ENCODE data around the gene SLC5A3. TPM values are rescaled to one million over a fixed set of nuclear protein-coding genes. Genes with fewer than 3 reads are reported as not detected.

Gene SLC5A3
- total RNA-seq, 1 experiment from 2014 or later, result 29.4 TPM

DNA sequence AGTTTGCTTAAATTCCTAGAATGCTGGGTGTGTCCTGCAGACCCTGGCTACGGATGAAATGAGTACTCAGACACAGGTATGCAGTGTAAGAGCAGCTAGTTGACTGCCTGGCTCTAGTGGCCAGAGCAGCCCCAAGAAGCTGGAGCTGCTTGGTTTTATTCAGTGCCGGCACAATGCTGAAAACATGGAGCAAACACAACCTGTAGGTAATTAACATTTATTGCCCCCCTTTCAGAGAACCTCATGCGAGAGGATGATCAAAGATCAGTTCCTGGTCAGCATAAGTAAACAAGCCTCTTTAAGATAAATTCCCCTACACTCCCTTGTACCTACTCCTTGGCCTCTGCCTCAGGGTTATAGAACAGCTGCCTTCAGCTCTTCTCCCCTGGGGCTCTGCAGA lies 43.2 kb downstream of the SLC5A3 start:
- in situ Hi-C loops (cut with HindIII; ENCODE audit: low pct_unique_long_range_greater_than_20kb, low sequenced_read_pairs), result no loop called here
- ChIA-PET CTCF (no interaction called here), POLR2A (no interaction called here)
- no peaks in the 10 kb centered on the region for H3K9me3 ChIP-seq (ENCODE audit: control insufficient read depth, insufficient read depth, low read depth, low read length)
- no peak for TF ChIP-seq TCF7L2 (IDR thresholded peaks at IDR 0.05; ENCODE audit: low read depth, low read length)
- no peak for TF ChIP-seq REST (IDR thresholded peaks at IDR 0.05; ENCODE audit: insufficient read depth in 1 of 2, low read depth in 2 of 2, low read length in 1 of 2)
- TF ChIP-seq, protein P1, sequence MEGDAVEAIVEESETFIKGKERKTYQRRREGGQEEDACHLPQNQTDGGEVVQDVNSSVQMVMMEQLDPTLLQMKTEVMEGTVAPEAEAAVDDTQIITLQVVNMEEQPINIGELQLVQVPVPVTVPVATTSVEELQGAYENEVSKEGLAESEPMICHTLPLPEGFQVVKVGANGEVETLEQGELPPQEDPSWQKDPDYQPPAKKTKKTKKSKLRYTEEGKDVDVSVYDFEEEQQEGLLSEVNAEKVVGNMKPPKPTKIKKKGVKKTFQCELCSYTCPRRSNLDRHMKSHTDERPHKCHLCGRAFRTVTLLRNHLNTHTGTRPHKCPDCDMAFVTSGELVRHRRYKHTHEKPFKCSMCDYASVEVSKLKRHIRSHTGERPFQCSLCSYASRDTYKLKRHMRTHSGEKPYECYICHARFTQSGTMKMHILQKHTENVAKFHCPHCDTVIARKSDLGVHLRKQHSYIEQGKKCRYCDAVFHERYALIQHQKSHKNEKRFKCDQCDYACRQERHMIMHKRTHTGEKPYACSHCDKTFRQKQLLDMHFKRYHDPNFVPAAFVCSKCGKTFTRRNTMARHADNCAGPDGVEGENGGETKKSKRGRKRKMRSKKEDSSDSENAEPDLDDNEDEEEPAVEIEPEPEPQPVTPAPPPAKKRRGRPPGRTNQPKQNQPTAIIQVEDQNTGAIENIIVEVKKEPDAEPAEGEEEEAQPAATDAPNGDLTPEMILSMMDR (IDR thresholded peaks at IDR 0.05), result no peak
- no peak for TF ChIP-seq POLR2AphosphoS5 (IDR thresholded peaks at IDR 0.05; ENCODE audit: low read depth, low read length)
- no peak for TF ChIP-seq SIN3A (IDR thresholded peaks at IDR 0.05; ENCODE audit: borderline replicate concordance, insufficient read depth, low read depth, low read length)
- intact Hi-C loops (cut with micrococcal nuclease; ENCODE audit: unreplicated experiment), result no loop called here
- peaks cover 8% of the 10 kb centered on the region for H3K4me1 ChIP-seq (ENCODE audit: control insufficient read depth, insufficient read depth, low read length)
- H3K27ac ChIP-seq (ENCODE audit: low read length), result no peak overlapping the region
- no TSS peak for BruUV-seq (replicated peaks)
- no peak overlapping the region for H3K4me3 ChIP-seq (ENCODE audit: low read depth in 2 of 2, low read length in 2 of 2)
- no peak for ATAC-seq
- no peaks in the 10 kb centered on the region for H3K27me3 ChIP-seq (ENCODE audit: control insufficient read depth, insufficient read depth, low read length)
- no peaks in the 10 kb centered on the region; the same call in 1 of the 2 replicates for H3K36me3 ChIP-seq (ENCODE audit: control insufficient read depth, insufficient read depth, low read length)
- no peak for DNase-seq (ENCODE audit: low read depth, low spot score)

GRCh38 chr21:34120867-34121266 lies 47.5 kb downstream of the SLC5A3 start:
- Histone ChIP-seq H3K9me3 (ENCODE audit: control insufficient read depth, insufficient read depth, low read depth, low read length) (no peaks in the 10 kb centered on the region), H3K27ac (ENCODE audit: low read length) (no peak overlapping the region), H3K4me3 (ENCODE audit: low read depth in 2 of 2, low read length in 2 of 2) (no peak overlapping the region), H3K36me3 (ENCODE audit: control insufficient read depth, insufficient read depth, low read length) (no peaks in the 10 kb centered on the region; the same call in 1 of the 2 replicates), H3K27me3 (ENCODE audit: control insufficient read depth, insufficient read depth, low read length) (no peaks in the 10 kb centered on the region), H3K4me1 (ENCODE audit: control insufficient read depth, insufficient read depth, low read length) (peaks cover 6% of the 10 kb centered on the region)
- ATAC-seq, result no peak
- intact Hi-C loops (cut with micrococcal nuclease; ENCODE audit: unreplicated experiment) (no loop called here), in situ Hi-C loops (cut with HindIII; ENCODE audit: low pct_unique_long_range_greater_than_20kb, low sequenced_read_pairs) (no loop called here)
- POLR2A ChIA-PET, result no interaction called here
- no peak for DNase-seq (ENCODE audit: low read depth, low spot score)
- CTCF ChIA-PET, result no interaction called here
- no peak for TF ChIP-seq REST (IDR thresholded peaks at IDR 0.05; ENCODE audit: insufficient read depth in 1 of 2, low read depth in 2 of 2, low read length in 1 of 2)
- no peak for TF ChIP-seq POLR2AphosphoS5 (IDR thresholded peaks at IDR 0.05; ENCODE audit: low read depth, low read length)
- no peak for TF ChIP-seq TCF7L2 (IDR thresholded peaks at IDR 0.05; ENCODE audit: low read depth, low read length)
- TF ChIP-seq, protein P1 (IDR thresholded peaks at IDR 0.05), result no peak
- TF ChIP-seq SIN3A (IDR thresholded peaks at IDR 0.05; ENCODE audit: borderline replicate concordance, insufficient read depth, low read depth, low read length), result no peak
- no TSS peak for BruUV-seq (replicated peaks)
